ENCODE data around the gene PDIK1L.

The PDIK1L gene

GRCh38 chr1:26072305-26072704, 39.3 kb upstream of the PDIK1L start:
- no peak for TF ChIP-seq REST (IDR thresholded peaks at IDR 0.05; ENCODE audit: insufficient read depth in 1 of 2, low read depth in 2 of 2, low read length in 2 of 2)
- no peak for TF ChIP-seq FOXP2 (optimal IDR thresholded peaks at IDR 0.05; ENCODE audit: borderline replicate concordance, extremely low read depth, extremely low read length, insufficient read depth)
- no peak for TF ChIP-seq POLR2AphosphoS5 (IDR thresholded peaks at IDR 0.05; ENCODE audit: low read depth, low read length)
- TF ChIP-seq TAF1 (IDR thresholded peaks at IDR 0.05; ENCODE audit: borderline replicate concordance, insufficient read depth, low read length) = no peak
- TF ChIP-seq SIN3A (IDR thresholded peaks at IDR 0.05; ENCODE audit: borderline replicate concordance, insufficient read depth, low read length) = no peak

- TF ChIP-seq FOXP2 (optimal IDR thresholded peaks at IDR 0.05; ENCODE audit: borderline replicate concordance, extremely low read depth, extremely low read length, insufficient read depth) (no peak), SIN3A (IDR thresholded peaks at IDR 0.05; ENCODE audit: borderline replicate concordance, insufficient read depth, low read length) (no peak), REST (IDR thresholded peaks at IDR 0.05; ENCODE audit: insufficient read depth in 1 of 2, low read depth in 2 of 2, low read length in 2 of 2) (no peak), POLR2AphosphoS5 (IDR thresholded peaks at IDR 0.05; ENCODE audit: low read depth, low read length) (no peak), TAF1 (IDR thresholded peaks at IDR 0.05; ENCODE audit: borderline replicate concordance, insufficient read depth, low read length) (no peak)
Measured at GRCh38 chr1:26075421-26076144, 36.0 kb upstream of the PDIK1L start.

GRCh38 chr1:26077524-26077923, 34.1 kb upstream of the PDIK1L start:
- TF ChIP-seq POLR2AphosphoS5 (IDR thresholded peaks at IDR 0.05; ENCODE audit: low read depth, low read length) (no peak), REST (IDR thresholded peaks at IDR 0.05; ENCODE audit: insufficient read depth in 1 of 2, low read depth in 2 of 2, low read length in 2 of 2) (no peak), FOXP2 (optimal IDR thresholded peaks at IDR 0.05; ENCODE audit: borderline replicate concordance, extremely low read depth, extremely low read length, insufficient read depth) (no peak), TAF1 (IDR thresholded peaks at IDR 0.05; ENCODE audit: borderline replicate concordance, insufficient read depth, low read length) (no peak), SIN3A (IDR thresholded peaks at IDR 0.05; ENCODE audit: borderline replicate concordance, insufficient read depth, low read length) (no peak)

- TF ChIP-seq TAF1 (IDR thresholded peaks at IDR 0.05; ENCODE audit: borderline replicate concordance, insufficient read depth, low read length) (no peak), FOXP2 (optimal IDR thresholded peaks at IDR 0.05; ENCODE audit: borderline replicate concordance, extremely low read depth, extremely low read length, insufficient read depth) (no peak), POLR2AphosphoS5 (IDR thresholded peaks at IDR 0.05; ENCODE audit: low read depth, low read length) (no peak), REST (IDR thresholded peaks at IDR 0.05; ENCODE audit: insufficient read depth in 1 of 2, low read depth in 2 of 2, low read length in 2 of 2) (no peak), SIN3A (IDR thresholded peaks at IDR 0.05; ENCODE audit: borderline replicate concordance, insufficient read depth, low read length) (no peak)
Measured at GRCh38 chr1:26078286-26079177, 33.1 kb upstream of the PDIK1L start.
